ENCODE results near the gene DLL1.

Gene DLL1

GRCh38 chr6:170243791-170244291, 47.0 kb downstream of the DLL1 start:
- TF ChIP-seq CTCF (IDR thresholded peaks at IDR 0.05; ENCODE audit: insufficient read depth, missing control alignments), result no peak
- DNase-seq (ENCODE audit: insufficient read length, low spot score) (peak; percentile 71), FAIRE-seq (no peak)

- TF ChIP-seq CTCF (IDR thresholded peaks at IDR 0.05; ENCODE audit: insufficient read depth, missing control alignments), result no peak
- no peak for DNase-seq (ENCODE audit: insufficient read length, low spot score)
- FAIRE-seq, result no peak
Measured at GRCh38 chr6:170243386-170243785, 47.5 kb downstream of the DLL1 start.

GRCh38 chr6:170238741-170239565, 51.9 kb downstream of the DLL1 start:
- no peak for TF ChIP-seq CTCF (IDR thresholded peaks at IDR 0.05; ENCODE audit: insufficient read depth, missing control alignments)
- DNase-seq (ENCODE audit: insufficient read length, low spot score), result no peak
- FAIRE-seq, result no peak

- TF ChIP-seq CTCF (IDR thresholded peaks at IDR 0.05; ENCODE audit: insufficient read depth, missing control alignments), result no peak
- FAIRE-seq (no peak), DNase-seq (ENCODE audit: insufficient read length, low spot score) (no peak)
Measured at GRCh38 chr6:170237999-170238740, 52.7 kb downstream of the DLL1 start.

GRCh38 chr6:170236131-170236836, 54.6 kb downstream of the DLL1 start:
- DNase-seq (ENCODE audit: insufficient read length, low spot score), result no peak

More at GRCh38 chr6:170236131-170236836, 54.6 kb downstream of the DLL1 start:
- TF ChIP-seq CTCF (IDR thresholded peaks at IDR 0.05; ENCODE audit: insufficient read depth, missing control alignments), result no peak
- no peak for FAIRE-seq

Data from D721Med (cell line).